Stimulated activated naive CD8-positive, alpha-beta T cell treated with anti-CD3 and anti-CD28 coated beads, Interleukin-15, amount 100 ng/mL, for 72 hours (primary cell): ENCODE results near the gene ZNF775.

Experiments used
- ATAC-seq: fragments of 150-1000 bp; cut with Tn5 transposase; 2 replicates; pipeline ENCODE4 v1.10.0; 2021; ENCODE audit warnings: mild to moderate bottlenecking, moderate library complexity
- DNase-seq, 2 donors: peaks; one replicate each; pipeline ENCODE4 v3.0.0; 2021 to 2022
- H3K27ac Mint-ChIP-seq, 2 donors: one replicate each; pipeline ENCODE4 v1.8.0; 2022; ENCODE audit warnings: mild to moderate bottlenecking in 2 of 2, mixed read lengths in 2 of 2, moderate library complexity in 2 of 2
- H3K27me3 Mint-ChIP-seq: one replicate; pipeline ENCODE4 v1.8.0; 2022; ENCODE audit warnings: mixed read lengths
- H3K4me1 Mint-ChIP-seq: one replicate; pipeline ENCODE4 v1.8.0; 2022; ENCODE audit warnings: mild to moderate bottlenecking, mixed read lengths
- H3K4me3 Mint-ChIP-seq, 2 donors: one replicate each; pipeline ENCODE4 v1.8.0; 2022; ENCODE audit warnings: mild to moderate bottlenecking in 2 of 2, mixed read lengths in 2 of 2, moderate library complexity in 1 of 2
- H3K9me3 Mint-ChIP-seq, 2 donors: one replicate each; pipeline ENCODE4 v1.8.0; 2022; ENCODE audit warnings: mixed read lengths in 2 of 2

Gene ZNF775

DNA sequence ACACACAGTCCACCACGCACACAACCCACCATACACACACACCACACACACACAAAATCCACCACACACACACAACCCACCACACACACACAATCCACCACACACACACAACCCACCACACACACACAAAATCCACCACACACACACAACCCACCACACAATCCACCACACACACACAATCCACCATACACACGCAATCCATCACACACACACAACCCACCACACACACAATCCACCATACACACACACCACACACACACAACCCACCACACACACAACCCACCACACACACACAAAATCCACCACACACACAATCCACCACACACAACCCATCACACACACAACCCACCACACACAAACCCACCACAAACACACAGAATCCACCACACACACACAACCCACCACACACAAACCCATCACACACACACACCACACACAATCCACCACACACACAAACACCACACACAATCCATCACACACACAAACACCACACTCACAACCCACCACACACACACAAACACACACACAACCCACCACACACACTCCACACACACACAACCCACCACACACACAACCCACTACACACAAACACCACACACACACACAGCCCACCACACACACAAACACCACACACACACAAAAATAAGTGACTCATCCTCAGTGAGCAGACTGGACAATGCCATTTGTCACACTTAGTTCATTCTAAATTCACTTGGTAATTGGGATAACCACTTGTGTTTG, 19.3 kb upstream of the ZNF775 start:
- Mint-ChIP-seq H3K4me1 (peaks cover 50% of the 10 kb centered on the region), H3K4me3 (peak overlapping the region in 1 of 2 donors; percentile 5), H3K27me3 (no peaks in the 10 kb centered on the region), H3K27ac (peak overlapping the region; percentile 5 to 74), H3K9me3 (peaks cover 7 to 9% of the 10 kb centered on the region in 2 donors)
- DNase-seq, result peak in 1 of 2 donors; percentile 5
- no peak for ATAC-seq

DNA sequence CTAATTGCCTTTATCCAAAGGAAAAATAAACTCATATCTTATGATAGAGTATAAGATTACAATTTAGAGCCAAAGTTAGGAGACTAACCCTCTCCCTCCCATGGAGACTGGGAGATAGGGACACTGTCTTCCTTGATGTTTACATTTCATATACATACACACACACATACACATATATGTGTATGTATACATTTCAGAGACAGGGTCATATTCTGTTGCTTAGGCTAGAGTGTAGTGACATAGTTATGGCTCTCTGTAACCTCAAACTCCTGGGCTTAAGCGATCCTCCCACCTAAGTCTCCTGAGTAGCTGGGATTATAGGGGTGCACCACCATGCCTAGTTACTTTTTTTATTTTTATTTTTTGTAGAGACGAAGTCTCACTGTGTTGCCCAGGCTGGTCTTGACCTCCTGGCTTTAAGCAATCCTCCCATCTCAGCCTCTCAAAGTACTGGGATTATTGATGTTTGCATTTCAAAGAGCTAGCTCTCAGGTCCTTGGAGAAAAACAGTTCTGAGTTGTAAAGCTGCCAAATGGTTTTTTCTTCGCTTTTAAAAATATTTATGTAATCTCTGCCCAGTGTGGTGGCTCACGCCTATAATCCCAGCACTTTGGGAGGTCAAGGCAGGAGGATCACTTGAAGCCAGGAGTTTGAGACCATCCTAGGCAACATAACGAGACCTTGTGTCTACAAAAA, 18.6 kb upstream of the ZNF775 start:
- H3K4me1 Mint-ChIP-seq, result peaks cover 53% of the 10 kb centered on the region

DNA sequence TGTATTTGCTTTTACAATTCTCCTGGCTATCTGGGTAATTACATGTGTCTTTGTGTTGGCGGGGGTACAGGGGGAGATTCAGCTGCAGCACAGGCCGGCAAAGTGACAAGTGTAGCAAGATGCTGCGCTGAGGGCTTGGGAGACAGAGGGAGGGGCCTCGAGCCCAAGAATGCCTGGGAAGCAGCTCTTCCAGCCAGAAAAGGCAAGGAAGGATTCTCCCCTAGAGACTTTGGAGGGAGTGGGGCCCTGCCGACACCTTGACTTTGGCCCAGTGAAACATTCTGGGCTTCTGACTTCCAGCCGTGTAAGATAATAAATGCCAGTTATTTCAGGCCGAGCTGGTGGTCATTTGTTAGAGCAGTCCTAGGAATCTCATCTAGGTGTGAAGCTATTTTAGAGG, 17.7 kb upstream of the ZNF775 start:
- Mint-ChIP-seq H3K27me3 (no peaks in the 10 kb centered on the region), H3K27ac (no peak overlapping the region), H3K9me3 (peaks cover 7 to 9% of the 10 kb centered on the region in 2 donors), H3K4me1 (peaks cover 57% of the 10 kb centered on the region), H3K4me3 (no peak overlapping the region)
- ATAC-seq (no peak), DNase-seq (no peak)

More for the DNA sequence above, 18.6 kb upstream of the ZNF775 start:
- H3K27ac Mint-ChIP-seq, result peak overlapping the region in 1 of 2 donors; percentile 5
- H3K4me3 Mint-ChIP-seq, result peak overlapping the region in 1 of 2 donors; percentile 5
- peaks cover 7 to 9% of the 10 kb centered on the region in 2 donors for H3K9me3 Mint-ChIP-seq
- no peak for ATAC-seq
- H3K27me3 Mint-ChIP-seq, result no peaks in the 10 kb centered on the region
- DNase-seq, result no peak

DNA sequence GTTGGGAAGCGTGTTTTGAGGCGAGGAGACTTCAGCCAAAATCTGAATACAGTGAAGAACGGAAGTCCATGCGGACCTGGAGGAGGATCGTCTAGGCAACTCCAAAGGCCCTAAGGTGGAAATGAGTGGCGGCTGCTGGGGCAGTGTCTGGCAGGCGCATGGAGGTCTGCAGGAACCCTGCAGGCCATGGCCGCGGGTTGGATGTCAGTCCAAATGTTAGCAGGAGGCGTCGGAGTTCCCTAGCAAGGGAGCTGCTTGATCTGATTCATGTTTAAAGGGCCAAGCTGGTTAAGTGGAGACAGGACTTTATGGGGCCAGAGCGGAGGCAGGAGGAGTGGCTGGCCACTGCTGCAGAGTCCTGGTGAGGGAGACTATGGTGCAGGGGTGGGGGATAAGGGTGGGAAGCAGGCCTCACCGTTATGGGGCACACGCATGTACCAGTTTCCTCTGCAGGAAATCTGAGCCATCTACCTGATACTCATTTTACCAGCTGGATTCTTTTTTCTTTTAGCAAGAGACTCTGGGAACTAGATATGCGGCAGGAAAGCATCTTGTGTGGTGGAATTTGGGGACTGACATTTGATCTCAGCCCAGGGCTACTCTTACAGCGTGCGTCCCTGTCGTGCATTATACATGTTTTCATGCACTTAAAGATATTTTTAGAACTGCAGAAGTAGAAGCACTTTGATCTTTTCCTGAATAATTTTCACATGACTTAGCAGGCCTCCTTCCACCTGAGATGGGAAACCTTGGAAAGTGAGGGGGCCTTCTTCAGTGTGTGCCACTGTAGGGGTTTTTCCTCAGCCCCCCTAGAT, 17.1 kb upstream of the ZNF775 start:
- H3K4me3 Mint-ChIP-seq, result no peak overlapping the region
- ATAC-seq, result no peak
- no peaks in the 10 kb centered on the region for H3K27me3 Mint-ChIP-seq
- H3K4me1 Mint-ChIP-seq, result peaks cover 56% of the 10 kb centered on the region
- no peak for DNase-seq
- peaks cover 7 to 9% of the 10 kb centered on the region in 2 donors for H3K9me3 Mint-ChIP-seq
- no peak overlapping the region for H3K27ac Mint-ChIP-seq

DNA sequence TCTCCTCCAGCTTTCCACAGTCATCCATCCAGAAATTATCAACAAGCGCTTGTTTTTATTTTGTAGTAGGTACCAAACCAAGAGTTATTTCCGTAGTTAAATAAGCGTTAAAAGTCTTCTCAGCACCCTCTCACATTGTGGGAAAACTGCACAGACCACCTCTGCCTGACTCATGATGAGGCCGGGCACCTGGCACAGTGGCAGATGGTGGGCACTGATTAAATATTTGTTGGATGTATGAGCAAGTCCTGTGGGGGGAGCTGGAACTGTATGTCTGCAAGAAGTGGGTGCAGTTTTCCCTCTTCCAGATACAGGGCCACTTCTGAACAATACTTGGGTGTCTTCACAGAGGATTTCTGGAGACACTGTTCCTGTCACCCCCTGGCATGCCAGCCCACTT, 15.8 kb upstream of the ZNF775 start:
- peaks cover 54% of the 10 kb centered on the region for H3K4me1 Mint-ChIP-seq
- DNase-seq, result no peak
- H3K9me3 Mint-ChIP-seq, result peaks cover 7 to 9% of the 10 kb centered on the region in 2 donors
- H3K27ac Mint-ChIP-seq, result no peak overlapping the region
- ATAC-seq, result no peak
- no peak overlapping the region for H3K4me3 Mint-ChIP-seq
- no peaks in the 10 kb centered on the region for H3K27me3 Mint-ChIP-seq

DNA sequence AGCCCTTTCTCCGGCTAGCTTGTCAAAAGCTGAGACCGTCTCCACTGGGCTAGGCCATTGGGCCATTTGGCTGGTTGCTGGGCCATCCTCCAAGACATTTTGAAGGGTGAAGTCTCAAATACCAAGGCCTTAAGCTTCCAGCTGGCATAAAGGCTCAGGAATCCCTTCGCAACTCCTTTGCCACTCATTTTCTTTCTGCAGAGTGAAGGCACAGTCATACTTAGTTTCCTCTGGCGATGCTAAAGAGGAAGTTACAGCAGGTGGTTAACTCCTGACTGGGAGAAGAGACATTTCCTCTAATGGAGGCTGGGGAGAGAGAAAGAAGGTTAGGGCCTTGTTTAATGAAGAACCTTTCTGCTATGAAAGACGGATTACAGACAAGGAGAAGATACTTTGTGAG, 15.3 kb upstream of the ZNF775 start:
- no peak for ATAC-seq
- Mint-ChIP-seq H3K9me3 (peaks cover 7 to 9% of the 10 kb centered on the region in 2 donors), H3K27ac (no peak overlapping the region), H3K27me3 (no peaks in the 10 kb centered on the region), H3K4me3 (no peak overlapping the region), H3K4me1 (peaks cover 49% of the 10 kb centered on the region)
- no peak for DNase-seq

DNA sequence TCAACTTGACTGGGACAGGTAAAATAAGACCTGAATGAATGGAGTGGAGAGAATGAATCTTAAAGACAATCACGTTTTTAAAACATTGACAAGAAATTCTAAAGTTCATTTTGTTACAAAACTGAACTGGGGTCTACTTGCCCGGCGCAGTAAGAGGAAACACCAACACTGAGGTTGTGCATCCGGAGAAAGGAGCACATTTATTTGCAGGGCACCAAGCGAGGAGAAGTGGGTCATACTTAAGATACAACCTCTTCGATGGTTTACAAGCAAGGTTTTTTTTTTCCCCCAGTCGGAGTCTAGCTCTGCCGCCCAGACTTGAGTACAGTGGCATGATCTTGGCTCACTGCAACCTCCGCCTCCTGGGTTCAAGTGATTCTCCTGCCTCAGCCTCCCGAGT, 13.9 kb upstream of the ZNF775 start:
- Mint-ChIP-seq H3K27ac (no peak overlapping the region), H3K4me3 (no peak overlapping the region), H3K4me1 (peaks cover 46% of the 10 kb centered on the region)

DNA sequence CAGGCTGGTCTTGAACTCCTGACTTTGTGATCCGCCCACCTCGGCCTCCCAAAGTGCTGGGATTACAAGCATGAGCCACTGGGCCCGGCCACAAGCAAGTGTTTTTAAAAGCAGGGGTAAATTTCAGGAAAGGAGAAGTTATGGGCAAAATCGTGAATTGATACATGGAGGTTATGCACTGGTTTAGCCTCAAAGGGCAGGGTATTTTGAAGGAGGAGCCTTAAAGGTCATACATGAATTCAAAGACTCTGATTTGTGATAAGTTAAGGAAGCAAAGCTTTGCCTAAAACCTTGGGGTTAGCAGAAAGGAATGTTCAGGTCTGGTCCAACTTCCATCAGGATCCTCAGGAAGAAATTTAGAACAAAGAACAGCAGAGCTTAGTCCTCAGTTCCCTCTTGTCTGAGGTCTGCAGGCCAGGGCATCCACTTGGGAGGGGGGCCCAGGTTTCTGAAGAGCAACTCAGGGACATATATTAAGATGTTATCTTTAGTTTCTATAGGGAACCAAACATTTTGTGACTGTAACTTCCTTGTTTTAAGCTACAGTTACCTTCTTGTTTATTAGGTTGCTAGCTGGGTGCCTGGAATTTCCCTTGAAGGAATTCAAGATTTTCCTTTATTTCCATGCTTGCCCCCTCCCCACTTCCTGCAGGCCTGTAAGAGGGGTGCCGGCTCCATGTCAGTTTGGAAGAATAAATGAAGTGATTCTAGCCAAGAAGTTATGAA, 13.3 kb upstream of the ZNF775 start:
- no peak overlapping the region for H3K4me3 Mint-ChIP-seq
- H3K4me1 Mint-ChIP-seq, result peaks cover 50% of the 10 kb centered on the region
- DNase-seq (no peak), ATAC-seq (no peak)
- no peaks in the 10 kb centered on the region for H3K27me3 Mint-ChIP-seq
- H3K9me3 Mint-ChIP-seq, result no peaks in the 10 kb centered on the region
- no peak overlapping the region for H3K27ac Mint-ChIP-seq

More for the DNA sequence above, 13.9 kb upstream of the ZNF775 start:
- no peaks in the 10 kb centered on the region for H3K27me3 Mint-ChIP-seq
- DNase-seq (no peak), ATAC-seq (no peak)
- H3K9me3 Mint-ChIP-seq, result peaks cover 1% of the 10 kb centered on the region in 2 donors

DNA sequence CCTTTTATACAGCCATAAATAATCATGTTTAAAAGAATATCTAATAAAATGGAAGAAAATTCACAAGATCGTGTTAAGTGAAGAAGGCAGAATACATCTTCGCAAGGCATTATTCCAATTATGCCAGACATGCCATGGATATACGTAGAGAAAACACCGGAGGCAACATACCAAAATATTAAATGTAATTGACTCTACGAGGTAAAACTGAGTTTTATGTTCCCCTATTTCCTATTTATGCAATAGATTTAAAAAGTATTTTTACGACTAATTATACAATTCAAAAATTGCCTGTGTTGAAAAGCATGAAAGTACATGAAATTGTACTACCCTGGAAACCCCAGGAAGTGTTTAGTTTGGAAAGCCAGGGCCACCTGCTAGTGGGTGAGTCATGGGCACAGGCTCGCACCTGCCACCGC, 11.4 kb upstream of the ZNF775 start:
- ATAC-seq, result no peak
- peaks cover 56% of the 10 kb centered on the region for H3K4me1 Mint-ChIP-seq
- peak overlapping the region; percentile 96 for H3K27ac Mint-ChIP-seq

DNA sequence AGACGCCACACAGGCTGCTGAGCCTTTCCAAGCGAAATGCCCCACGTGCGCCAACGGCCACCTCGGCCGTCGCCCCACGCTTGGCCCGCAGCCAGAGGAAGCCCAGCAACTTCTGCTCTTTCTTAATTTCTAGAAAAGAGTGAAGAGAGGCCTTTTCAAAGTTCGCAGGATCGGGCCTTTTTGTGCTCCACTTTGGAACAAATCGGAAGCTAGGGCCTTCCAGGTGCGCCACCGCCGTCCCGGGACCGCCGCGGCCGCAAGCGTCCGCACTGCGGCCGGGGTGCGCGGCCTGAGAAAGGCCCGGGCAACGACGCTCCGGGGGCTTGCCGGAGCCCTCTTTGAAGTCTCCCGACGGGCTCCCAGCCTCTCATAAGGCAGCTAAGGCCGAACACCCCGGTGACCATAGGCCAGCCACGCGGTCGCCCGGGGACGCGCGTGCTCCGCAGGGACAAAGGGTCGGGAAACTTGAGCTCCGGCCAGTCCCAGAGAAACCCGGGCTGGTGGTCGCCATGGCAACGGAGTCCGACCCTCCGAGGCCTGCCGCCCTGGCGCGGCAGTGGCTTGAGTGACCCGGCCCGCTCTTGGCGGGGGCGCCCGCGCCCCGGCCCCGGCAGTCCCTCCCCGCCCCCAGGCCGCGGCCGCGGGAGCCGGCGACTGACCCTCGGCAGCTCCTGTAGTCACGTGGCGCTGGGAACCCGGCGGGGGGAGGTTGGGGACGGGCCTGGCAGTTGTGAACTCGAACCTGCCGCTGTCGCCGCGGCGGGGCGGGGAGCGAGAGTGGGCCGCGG, 10.8 kb upstream of the ZNF775 start, which contains the start of gene REPIN1:
Gene REPIN1 (plus strand): TSS at position 727 of the 788 bp plus-strand sequence. CDS start 890 bp downstream, outside the sequence.
- Mint-ChIP-seq H3K9me3 (no peaks in the 10 kb centered on the region), H3K4me3 (peak within 1 kb of the TSS; percentile 89 to 95), H3K27ac (peak within 1 kb of the TSS; percentile 96 to 98), H3K4me1 (peaks cover 62% of the 10 kb centered on the region), H3K27me3 (no peaks in the 10 kb centered on the region)
- DNase-seq (peak; percentile 77 to 86), ATAC-seq (peak; percentile 77)

More for the DNA sequence above, 11.4 kb upstream of the ZNF775 start:
- Mint-ChIP-seq H3K27me3 (no peaks in the 10 kb centered on the region), H3K9me3 (no peaks in the 10 kb centered on the region), H3K4me3 (peak overlapping the region; percentile 87)
- no peak for DNase-seq

DNA sequence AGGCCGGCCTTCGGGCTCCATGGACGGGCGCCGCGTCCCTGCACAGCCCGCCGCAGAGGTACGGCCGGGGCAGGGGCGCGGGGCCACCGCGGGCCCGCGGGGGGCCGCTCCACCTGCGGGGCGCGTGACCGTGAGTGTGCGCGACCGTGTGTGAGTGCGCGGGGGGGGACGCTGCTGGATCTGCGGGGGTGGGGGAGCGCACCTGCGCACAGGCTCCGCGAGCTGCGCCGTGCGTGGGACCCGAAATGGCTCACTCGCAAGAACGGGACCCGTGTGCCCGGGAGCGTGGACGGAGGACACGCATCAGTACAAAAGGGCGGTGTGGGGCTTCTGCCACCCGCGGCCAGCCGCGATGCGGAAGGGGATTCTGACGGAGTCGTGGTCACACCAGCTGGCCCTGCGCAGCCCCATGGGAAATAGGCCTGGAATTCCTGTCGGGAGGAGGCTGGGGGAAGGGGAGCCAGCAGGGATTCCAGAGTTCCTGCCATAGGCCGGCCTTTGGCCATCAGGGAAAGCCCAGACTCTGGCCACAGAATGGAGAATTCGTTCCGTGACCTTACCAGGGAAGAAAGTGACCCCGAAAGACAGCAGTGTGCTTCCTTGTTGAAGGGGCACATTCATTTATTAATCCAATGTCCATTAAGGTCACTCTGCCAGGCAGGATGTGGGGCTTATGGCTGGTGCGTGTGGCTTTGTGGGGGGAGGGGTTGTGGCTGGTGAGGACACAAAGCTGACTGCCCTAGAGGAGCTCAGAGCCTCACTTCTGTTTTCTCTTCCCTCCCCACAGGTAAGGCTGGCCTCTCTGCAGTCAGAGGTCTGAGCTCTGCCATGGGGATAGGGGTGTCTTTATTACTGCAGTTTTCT, 10.0 kb upstream of the ZNF775 start:
- Mint-ChIP-seq H3K27ac (peak overlapping the region; percentile 93 to 98), H3K4me3 (peak overlapping the region; percentile 89 to 95), H3K9me3 (no peaks in the 10 kb centered on the region), H3K27me3 (no peaks in the 10 kb centered on the region), H3K4me1 (peaks cover 65% of the 10 kb centered on the region)
- DNase-seq (peak in 1 of 2 donors; percentile 48), ATAC-seq (peak; percentile 57)

DNA sequence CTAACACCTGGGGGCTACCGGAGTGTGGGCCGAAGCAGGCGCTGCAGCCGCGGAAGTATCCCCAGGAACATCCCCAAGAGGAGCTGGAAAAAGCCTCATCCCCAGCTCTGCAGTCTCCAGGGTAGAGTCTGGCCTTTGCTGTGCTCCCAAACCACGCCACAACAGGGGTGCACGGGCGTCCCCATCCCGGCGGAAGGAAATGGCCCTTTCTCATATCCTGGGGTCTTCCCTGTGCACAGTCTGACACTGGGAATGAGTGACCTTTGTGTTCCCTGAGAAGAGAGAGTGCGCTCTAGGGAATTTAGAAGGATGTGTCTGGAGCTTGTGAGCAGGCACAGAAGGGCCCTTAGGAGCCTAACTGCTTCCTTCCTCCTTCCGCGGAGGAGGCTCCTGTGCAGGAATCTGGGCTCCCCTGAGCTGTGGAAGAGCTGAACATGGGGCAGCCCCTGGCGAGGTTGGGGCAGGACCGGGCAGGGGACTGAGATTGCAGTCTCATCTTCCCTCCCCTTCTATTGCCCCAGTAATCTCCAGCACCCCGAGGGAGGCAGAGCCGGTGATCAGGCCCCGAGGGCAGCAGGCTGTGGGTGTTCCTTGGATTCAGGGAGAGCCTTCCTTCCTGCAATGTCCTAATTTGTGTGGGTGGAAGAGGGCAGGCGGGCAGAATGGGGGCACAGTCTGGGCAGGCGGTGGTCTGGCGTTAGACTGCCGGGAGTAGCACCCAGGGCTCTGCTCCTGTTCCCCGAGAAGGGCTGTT, 9.2 kb upstream of the ZNF775 start:
- ATAC-seq (no peak), DNase-seq (no peak)

DNA sequence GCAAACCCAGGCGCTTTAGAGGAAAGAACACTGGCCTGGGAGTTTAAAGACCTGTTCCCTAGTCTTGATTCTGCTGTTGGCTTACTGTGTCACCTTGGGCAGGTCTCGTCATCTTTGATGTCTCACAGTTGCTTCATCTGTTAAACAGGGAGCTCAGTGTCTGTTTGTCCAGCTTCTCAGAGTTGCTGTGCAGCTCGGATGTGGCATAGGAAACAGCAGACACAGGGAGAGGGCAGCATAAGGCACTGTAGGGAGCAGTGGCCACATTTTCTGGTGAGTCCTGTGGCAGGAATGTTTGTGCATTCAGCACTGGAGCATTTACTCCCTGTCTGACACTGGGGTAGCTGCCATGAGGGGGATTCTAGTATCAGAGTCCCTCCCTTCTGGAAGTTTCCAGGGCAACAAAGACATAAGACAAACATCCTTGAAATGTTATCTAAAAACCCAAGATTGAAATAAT, 8.5 kb upstream of the ZNF775 start:
- ATAC-seq (no peak), DNase-seq (no peak)
- no peaks in the 10 kb centered on the region for H3K27me3 Mint-ChIP-seq
- no peaks in the 10 kb centered on the region for H3K9me3 Mint-ChIP-seq
- H3K27ac Mint-ChIP-seq, result peak overlapping the region; percentile 9 to 79
- peak overlapping the region; percentile 89 to 95 for H3K4me3 Mint-ChIP-seq
- H3K4me1 Mint-ChIP-seq, result peaks cover 73% of the 10 kb centered on the region

More for the DNA sequence above, 9.2 kb upstream of the ZNF775 start:
- Mint-ChIP-seq H3K4me3 (peak overlapping the region; percentile 89 to 95), H3K27ac (peak overlapping the region; percentile 57 to 86), H3K4me1 (peaks cover 70% of the 10 kb centered on the region), H3K9me3 (no peaks in the 10 kb centered on the region), H3K27me3 (no peaks in the 10 kb centered on the region)
